ENCODE data around the gene PRKCA. TPM values are rescaled to one million over a fixed set of nuclear protein-coding genes. Genes with fewer than 3 reads are reported as not detected.
"Not testable (repeated sequence)": the region's sequence is repeated elsewhere in the genome, so short reads cannot be mapped to it uniquely, and the experiment has no call there.

Gene PRKCA
- total RNA-seq, 4 donors from 2014 or later, result 55.8 to 90.7 (median 66.7) TPM

DNA sequence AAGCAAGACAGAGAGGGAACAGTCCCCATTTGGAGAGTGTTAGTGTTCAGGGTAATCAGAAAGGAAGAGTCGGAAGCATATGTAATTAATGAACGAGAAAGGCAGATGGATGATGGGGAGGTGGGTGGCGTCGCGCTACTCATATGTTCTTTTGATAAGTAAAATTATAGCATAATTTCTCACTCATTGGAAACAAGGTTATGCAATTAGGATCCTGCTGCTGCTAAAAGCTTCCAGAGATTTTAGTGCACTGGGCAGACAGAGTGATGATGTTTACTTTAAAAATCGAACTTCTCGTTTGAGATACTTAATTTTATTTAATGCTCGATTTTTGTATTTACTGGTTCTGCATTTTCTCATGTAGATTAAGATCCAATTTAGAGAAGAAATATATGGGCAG lies 96.2 kb downstream of the PRKCA start:
- Histone ChIP-seq H3K36me3 (peaks cover 0 to 1% (median 0%) of the 10 kb centered on the region in 3 donors), H3K27ac (no peak overlapping the region), H3K9me3 (no peaks in the 10 kb centered on the region), H3K4me1 (peaks cover 0 to 17% (median 0%) of the 10 kb centered on the region in 4 donors), H3K27me3 (no peaks in the 10 kb centered on the region), H3K4me3 (no peak overlapping the region)
- 80 to 88% methylated on average over 8 of the region's 8 CpGs for WGBS, 2 donors
- no peak for DNase-seq (ENCODE audit: low spot score in 2 of 2)
- TF ChIP-seq, protein P1, sequence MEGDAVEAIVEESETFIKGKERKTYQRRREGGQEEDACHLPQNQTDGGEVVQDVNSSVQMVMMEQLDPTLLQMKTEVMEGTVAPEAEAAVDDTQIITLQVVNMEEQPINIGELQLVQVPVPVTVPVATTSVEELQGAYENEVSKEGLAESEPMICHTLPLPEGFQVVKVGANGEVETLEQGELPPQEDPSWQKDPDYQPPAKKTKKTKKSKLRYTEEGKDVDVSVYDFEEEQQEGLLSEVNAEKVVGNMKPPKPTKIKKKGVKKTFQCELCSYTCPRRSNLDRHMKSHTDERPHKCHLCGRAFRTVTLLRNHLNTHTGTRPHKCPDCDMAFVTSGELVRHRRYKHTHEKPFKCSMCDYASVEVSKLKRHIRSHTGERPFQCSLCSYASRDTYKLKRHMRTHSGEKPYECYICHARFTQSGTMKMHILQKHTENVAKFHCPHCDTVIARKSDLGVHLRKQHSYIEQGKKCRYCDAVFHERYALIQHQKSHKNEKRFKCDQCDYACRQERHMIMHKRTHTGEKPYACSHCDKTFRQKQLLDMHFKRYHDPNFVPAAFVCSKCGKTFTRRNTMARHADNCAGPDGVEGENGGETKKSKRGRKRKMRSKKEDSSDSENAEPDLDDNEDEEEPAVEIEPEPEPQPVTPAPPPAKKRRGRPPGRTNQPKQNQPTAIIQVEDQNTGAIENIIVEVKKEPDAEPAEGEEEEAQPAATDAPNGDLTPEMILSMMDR (IDR thresholded peaks at IDR 0.05), result no peak
- no peak for TF ChIP-seq EP300 (IDR thresholded peaks at IDR 0.05)

- Histone ChIP-seq H3K9me3 (no peaks in the 10 kb centered on the region), H3K4me3 (no peak overlapping the region), H3K4me1 (peaks cover 0 to 24% (median 4%) of the 10 kb centered on the region in 4 donors), H3K27me3 (no peaks in the 10 kb centered on the region), H3K27ac (no peak overlapping the region), H3K36me3 (no peaks in the 10 kb centered on the region)
- 94 to 96% methylated on average over 3 of the region's 3 CpGs for WGBS, 2 donors
- no peak for DNase-seq (ENCODE audit: low spot score in 2 of 2)
- no peak for TF ChIP-seq EP300 (IDR thresholded peaks at IDR 0.05)
- TF ChIP-seq, protein P1 (IDR thresholded peaks at IDR 0.05), result no peak
- no peak for TF ChIP-seq POLR2A (IDR thresholded peaks at IDR 0.05)
Observed at GRCh38 chr17:66399441-66399840, 97.0 kb downstream of the PRKCA start.

GRCh38 chr17:66400041-66400688 lies 97.8 kb downstream of the PRKCA start:
- DNase-seq (ENCODE audit: low spot score in 2 of 2); H3K27ac ChIP-seq: not testable (repeated sequence)
- whole genome bisulfite sequencing, 2 donors, result 95% methylated on average over 11 of the region's 11 CpGs

DNA sequence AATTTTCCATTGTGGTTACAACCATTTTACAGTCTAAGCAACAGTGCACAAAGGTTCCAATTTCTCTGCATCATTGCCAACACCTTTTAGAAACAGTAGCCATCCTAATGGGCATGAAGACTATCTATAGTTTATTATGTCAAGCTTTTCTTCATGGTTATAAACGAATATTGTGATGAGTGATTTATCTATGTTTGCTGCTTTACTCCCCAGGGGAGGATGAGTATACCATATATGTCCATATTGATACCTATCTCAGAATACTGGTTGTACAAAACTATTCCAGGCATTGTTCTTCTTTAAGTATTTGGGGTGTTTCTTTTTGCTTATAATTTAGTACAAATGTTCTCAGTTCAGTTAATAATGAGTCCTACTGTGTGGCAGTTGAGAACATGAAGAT lies 98.3 kb downstream of the PRKCA start:
- Histone ChIP-seq H3K9me3 (no peaks in the 10 kb centered on the region), H3K36me3 (no peaks in the 10 kb centered on the region), H3K4me3 (no peak overlapping the region), H3K4me1 (peaks cover 0 to 22% (median 8%) of the 10 kb centered on the region in 4 donors), H3K27me3 (no peaks in the 10 kb centered on the region), H3K27ac (no peak overlapping the region)
- WGBS, 2 donors, result 37 to 39% methylated on average over 1 of the region's 1 CpG
- TF ChIP-seq, protein P1 (IDR thresholded peaks at IDR 0.05), result no peak
- no peak for TF ChIP-seq POLR2A (IDR thresholded peaks at IDR 0.05)
- DNase-seq (ENCODE audit: low spot score in 2 of 2), result no peak

More at GRCh38 chr17:66400041-66400688, 97.8 kb downstream of the PRKCA start:
- H3K27me3 ChIP-seq, H3K36me3 ChIP-seq, H3K4me3 ChIP-seq, H3K9me3 ChIP-seq: not testable (repeated sequence)
- peaks cover 0 to 22% (median 5%) of the 10 kb centered on the region in 4 donors for H3K4me1 ChIP-seq

DNA sequence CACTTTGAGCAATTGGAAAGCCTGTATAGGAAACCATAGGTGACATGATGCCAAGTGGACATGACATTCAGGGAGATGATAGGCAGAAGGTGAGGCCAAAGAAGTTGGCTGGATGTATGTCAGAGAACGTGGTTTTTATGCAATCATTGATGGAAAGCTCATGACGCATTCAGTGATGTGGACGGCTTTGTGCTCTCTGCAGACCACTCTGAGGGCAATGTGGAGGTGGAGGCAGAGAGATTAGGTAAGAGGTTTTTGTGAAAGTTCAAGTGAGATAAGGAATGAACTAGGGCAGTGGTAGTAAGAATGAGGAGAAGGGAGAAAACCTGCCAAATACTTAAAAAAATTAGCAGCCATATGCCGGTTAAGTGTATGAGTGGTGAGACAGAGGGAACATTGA lies 99.0 kb downstream of the PRKCA start:
- H3K4me3 ChIP-seq, result no peak overlapping the region
- H3K9me3 ChIP-seq, result no peaks in the 10 kb centered on the region
- TF ChIP-seq, protein P1 (IDR thresholded peaks at IDR 0.05), result no peak
- no peak for TF ChIP-seq POLR2A (IDR thresholded peaks at IDR 0.05)
- TF ChIP-seq EP300 (IDR thresholded peaks at IDR 0.05), result no peak
- 95 to 96% methylated on average over 4 of the region's 4 CpGs for WGBS, 2 donors
- no peak overlapping the region for H3K27ac ChIP-seq
- no peaks in the 10 kb centered on the region for H3K27me3 ChIP-seq
- H3K4me1 ChIP-seq, result peaks cover 0 to 23% (median 10%) of the 10 kb centered on the region in 4 donors
- no peak for DNase-seq (ENCODE audit: low spot score in 2 of 2)
- H3K36me3 ChIP-seq, result no peaks in the 10 kb centered on the region
